GM23338 (cell line): ENCODE measurements around the gene RAB9B. TPM values are rescaled to one million over a fixed set of nuclear protein-coding genes. Genes with fewer than 3 reads are reported as not detected.

ENCODE experiments used
- ATAC-seq: fragments of 200-7000 bp; cut with Tn5 transposase; 3 replicates; pipeline ENCODE4 v1.9.1; 2020
- DNase-seq: peaks from one replicate; pipeline ENCODE4 v3.0.0-alpha.2; 2015; ENCODE audit warnings: low spot score
- H2AFZ ChIP-seq: fragments of 200-600 bp; sonication (generic); 2 replicates; pipeline ENCODE4 v1.8.0; 2016; ENCODE audit warnings: antibody characterized with exemption, mild to moderate bottlenecking, moderate library complexity
- H3F3A ChIP-seq: fragments of 200-600 bp; sonication (generic); replicated peaks from 2 replicates; pipeline ENCODE4 v1.8.0; 2017; ENCODE audit warnings: antibody characterized with exemption, mixed run types, low read depth
- H3K27ac ChIP-seq: fragments of 200-600 bp; sonication (generic); 2 replicates; pipeline ENCODE4 v1.6.1; 2016; ENCODE audit warnings: low read depth
- H3K27me3 ChIP-seq: fragments of 200-600 bp; sonication (generic); 2 replicates; pipeline ENCODE4 v1.8.0; 2016; ENCODE audit warnings: mild to moderate bottlenecking, mixed run types, moderate library complexity; ENCODE audit not compliant: insufficient read depth
- H3K36me3 ChIP-seq: fragments of 200-600 bp; sonication (generic); 2 replicates; pipeline ENCODE4 v1.8.0; 2016; ENCODE audit warnings: mild to moderate bottlenecking; ENCODE audit not compliant: insufficient read depth
- H3K4me1 ChIP-seq: fragments of 200-600 bp; sonication (generic); 2 replicates; pipeline ENCODE4 v1.8.0; 2016; ENCODE audit warnings: mild to moderate bottlenecking, moderate library complexity; ENCODE audit not compliant: insufficient read depth
- H3K4me2 ChIP-seq: fragments of 200-600 bp; sonication (generic); 2 replicates; pipeline ENCODE4 v1.7.1; 2017; ENCODE audit warnings: mixed run types
- H3K4me3 ChIP-seq: fragments of 200-600 bp; sonication (generic); 2 replicates; pipeline ENCODE4 v1.6.1; 2016; ENCODE audit warnings: mixed run types
- H3K79me2 ChIP-seq: fragments of 200-600 bp; sonication (generic); replicated peaks from 2 replicates; pipeline ENCODE4 v1.8.0; 2017; ENCODE audit warnings: mild to moderate bottlenecking; ENCODE audit not compliant: insufficient read depth
- H3K9me2 ChIP-seq: fragments of 200-600 bp; sonication (generic); 2 replicates; pipeline ENCODE4 v1.8.0; 2017; ENCODE audit not compliant: insufficient read depth
- H4K20me1 ChIP-seq: fragments of 200-600 bp; sonication (generic); replicated peaks from 2 replicates; pipeline ENCODE4 v1.8.0; 2017; ENCODE audit warnings: mild to moderate bottlenecking; ENCODE audit not compliant: insufficient read depth
- H3K27ac Mint-ChIP-seq: 2 replicates; pipeline ENCODE4 v1.8.0; 2020; ENCODE audit warnings: inconsistent platforms, mild to moderate bottlenecking, moderate library complexity, mixed read lengths
- H3K27me3 Mint-ChIP-seq: 3 replicates; pipeline ENCODE4 v1.8.0; 2022; ENCODE audit warnings: low read depth, mild to moderate bottlenecking, moderate library complexity, mixed read lengths, inconsistent platforms; ENCODE audit not compliant: insufficient read depth, poor library complexity
- H3K36me3 Mint-ChIP-seq: 3 replicates; pipeline ENCODE4 v1.8.0; 2021; ENCODE audit warnings: low read depth, mild to moderate bottlenecking, inconsistent platforms, moderate library complexity, mixed read lengths
- H3K4me1 Mint-ChIP-seq: 3 replicates; pipeline ENCODE4 v1.8.0; 2020; ENCODE audit warnings: mild to moderate bottlenecking, inconsistent platforms, mixed read lengths
- H3K4me3 Mint-ChIP-seq: 3 replicates; pipeline ENCODE4 v1.8.0; 2021; ENCODE audit warnings: moderate library complexity, mild to moderate bottlenecking, inconsistent platforms, mixed read lengths
- H3K9me3 Mint-ChIP-seq: 3 replicates; pipeline ENCODE4 v1.8.0; 2020; ENCODE audit warnings: moderate library complexity, mild to moderate bottlenecking, inconsistent platforms, mixed read lengths
- CREB1 ChIP-seq: fragments of 250-450 bp; sonication (Bioruptor Pico); IDR thresholded peaks from 2 replicates; pipeline ENCODE4 v1.5.0; 2020; ENCODE audit warnings: low read depth, mild to moderate bottlenecking, moderate library complexity
- CTCF ChIP-seq, 2 experiments: fragments of 200-600 bp in 1 of 2; sonication (generic) in 1 of 2; conservative IDR thresholded peaks; 2 replicates each; pipeline versions ENCODE4 v1.5.1 to v1.6.1; 2016 to 2017; ENCODE audit warnings: antibody characterized with exemption in 2 of 2, low read depth in 2 of 2, mild to moderate bottlenecking in 2 of 2, moderate library complexity in 1 of 2
- ETS1 ChIP-seq: IDR thresholded peaks from 2 replicates; pipeline ENCODE4 v1.6.1; 2016; ENCODE audit warnings: antibody characterized with exemption
- EZH2 ChIP-seq: fragments of 200-600 bp; sonication (generic); IDR thresholded peaks from one replicate; pipeline ENCODE4 v1.8.0; 2017; ENCODE audit warnings: antibody characterized with exemption, mild to moderate bottlenecking, low read depth; ENCODE audit not compliant: unreplicated experiment
- EZH2phosphoT487 ChIP-seq: fragments of 200-600 bp; sonication (generic); IDR thresholded peaks from one replicate; pipeline ENCODE4 v1.8.1; 2018; ENCODE audit warnings: antibody characterized with exemption; ENCODE audit not compliant: unreplicated experiment
- JUNB ChIP-seq: IDR thresholded peaks from one replicate; pipeline ENCODE4 v1.6.1; 2016; ENCODE audit warnings: antibody characterized with exemption; ENCODE audit not compliant: unreplicated experiment
- NANOG ChIP-seq: IDR thresholded peaks from 2 replicates; pipeline ENCODE4 v1.6.1; 2016; ENCODE audit warnings: antibody characterized with exemption, borderline replicate concordance
- POLR2AphosphoS5 ChIP-seq: IDR thresholded peaks from 2 replicates; pipeline ENCODE4 v1.6.1; 2016; ENCODE audit warnings: antibody characterized with exemption, low read depth
- REST ChIP-seq: IDR thresholded peaks from one replicate; pipeline ENCODE4 v1.6.1; 2018; ENCODE audit warnings: antibody characterized with exemption; ENCODE audit not compliant: unreplicated experiment
- STAT1 ChIP-seq: IDR thresholded peaks from one replicate; pipeline ENCODE4 v1.6.1; 2016; ENCODE audit warnings: antibody characterized with exemption; ENCODE audit not compliant: unreplicated experiment
- ZNF114 ChIP-seq: fragments of 250-450 bp; sonication (Bioruptor Pico); IDR thresholded peaks from 2 replicates; pipeline ENCODE4 v1.5.0; 2020; ENCODE audit warnings: mild to moderate bottlenecking, moderate library complexity
- ZNF331 ChIP-seq: fragments of 250-450 bp; sonication (Bioruptor Pico); IDR thresholded peaks from 2 replicates; pipeline ENCODE4 v1.5.0; 2020; ENCODE audit warnings: low read depth, mild to moderate bottlenecking, moderate library complexity
- polyA plus RNA-seq: library from polyadenylated mRNA; unstranded; fragments of >200 nt; fragmentation: Nextera tagmentation; extraction: Ambion mirVana; gene quantifications from 2 replicates; pipeline ENCODE4 v1.2.1, GENCODE V29; 2016
- total RNA-seq: library from RNA; depleted of rRNA; stranded (reverse); fragments of >200 nt; shearing (Covaris generic); gene quantifications from 2 replicates; pipeline ENCODE4 v1.2.3, GENCODE V29; 2014
- TF ChIP-seq, protein P1 (sequence below): fragments of 250-450 bp; sonication (Bioruptor Pico); IDR thresholded peaks from 2 replicates; pipeline ENCODE4 v1.5.0; 2020; ENCODE audit warnings: mild to moderate bottlenecking, moderate library complexity

Gene RAB9B
- total and polyA plus RNA-seq, 2 experiments from 2014 or later, result 0.24 to 0.28 TPM

DNA sequence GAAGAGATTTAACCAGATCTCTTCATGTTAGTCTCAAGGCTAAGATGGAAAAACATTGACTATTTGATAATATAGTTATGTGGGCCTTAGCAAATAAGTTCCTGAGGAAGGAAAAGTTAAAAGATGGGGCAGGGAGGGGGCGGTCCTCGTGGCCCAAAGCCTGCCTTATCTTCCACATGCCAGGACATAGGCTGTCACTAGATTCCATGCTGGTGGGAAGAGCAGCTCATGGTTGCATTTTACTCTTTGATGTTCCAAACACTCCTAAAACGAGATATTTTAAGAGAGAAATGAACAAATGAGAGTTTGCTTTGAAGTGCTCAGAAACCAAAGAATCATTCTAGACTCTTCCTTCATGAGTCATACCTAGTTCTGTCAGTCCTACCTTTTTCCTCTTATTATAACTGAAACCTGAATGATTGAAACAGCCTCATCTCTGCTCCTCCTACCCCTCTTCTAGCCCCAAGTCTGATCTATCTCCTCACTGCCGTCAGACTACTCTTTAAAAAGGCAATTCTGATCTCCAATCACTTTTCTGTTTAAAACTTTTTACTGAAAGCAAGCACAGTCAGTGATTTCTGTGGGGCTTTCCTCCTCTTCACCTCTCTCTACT, 25.1 kb downstream of the RAB9B start:
- H3K36me3 Mint-ChIP-seq, result no peaks in the 10 kb centered on the region
- Histone ChIP-seq H3K9me2 (no peaks in the 10 kb centered on the region), H3K4me3 (no peak overlapping the region), H3F3A (no peaks in the 10 kb centered on the region), H3K79me2 (no peaks in the 10 kb centered on the region), H3K4me2 (no peak overlapping the region), H4K20me1 (no peaks in the 10 kb centered on the region), H2AFZ (no peak overlapping the region), H3K27ac (no peak overlapping the region), H3K27me3 (no peaks in the 10 kb centered on the region), H3K4me1 (no peaks in the 10 kb centered on the region), H3K36me3 (no peaks in the 10 kb centered on the region)
- H3K4me3 Mint-ChIP-seq, result no peak overlapping the region
- no peak overlapping the region for H3K27ac Mint-ChIP-seq
- no peaks in the 10 kb centered on the region for H3K9me3 Mint-ChIP-seq
- DNase-seq (no peak), ATAC-seq (no peak)
- H3K4me1 Mint-ChIP-seq, result peaks cover 4% of the 10 kb centered on the region
- no peak for TF ChIP-seq NANOG
- TF ChIP-seq CREB1, result no peak
- TF ChIP-seq ZNF331 (CRISPR knock-in tag), result no peak
- no peak for TF ChIP-seq EZH2
- TF ChIP-seq STAT1, result no peak
- TF ChIP-seq CTCF (conservative IDR thresholded peaks at IDR 0.05; ENCODE audit: low read depth in 2 of 2), result no peak
- no peak for TF ChIP-seq POLR2AphosphoS5
- TF ChIP-seq REST, result no peak
- TF ChIP-seq JUNB, result no peak
- TF ChIP-seq, protein P1, sequence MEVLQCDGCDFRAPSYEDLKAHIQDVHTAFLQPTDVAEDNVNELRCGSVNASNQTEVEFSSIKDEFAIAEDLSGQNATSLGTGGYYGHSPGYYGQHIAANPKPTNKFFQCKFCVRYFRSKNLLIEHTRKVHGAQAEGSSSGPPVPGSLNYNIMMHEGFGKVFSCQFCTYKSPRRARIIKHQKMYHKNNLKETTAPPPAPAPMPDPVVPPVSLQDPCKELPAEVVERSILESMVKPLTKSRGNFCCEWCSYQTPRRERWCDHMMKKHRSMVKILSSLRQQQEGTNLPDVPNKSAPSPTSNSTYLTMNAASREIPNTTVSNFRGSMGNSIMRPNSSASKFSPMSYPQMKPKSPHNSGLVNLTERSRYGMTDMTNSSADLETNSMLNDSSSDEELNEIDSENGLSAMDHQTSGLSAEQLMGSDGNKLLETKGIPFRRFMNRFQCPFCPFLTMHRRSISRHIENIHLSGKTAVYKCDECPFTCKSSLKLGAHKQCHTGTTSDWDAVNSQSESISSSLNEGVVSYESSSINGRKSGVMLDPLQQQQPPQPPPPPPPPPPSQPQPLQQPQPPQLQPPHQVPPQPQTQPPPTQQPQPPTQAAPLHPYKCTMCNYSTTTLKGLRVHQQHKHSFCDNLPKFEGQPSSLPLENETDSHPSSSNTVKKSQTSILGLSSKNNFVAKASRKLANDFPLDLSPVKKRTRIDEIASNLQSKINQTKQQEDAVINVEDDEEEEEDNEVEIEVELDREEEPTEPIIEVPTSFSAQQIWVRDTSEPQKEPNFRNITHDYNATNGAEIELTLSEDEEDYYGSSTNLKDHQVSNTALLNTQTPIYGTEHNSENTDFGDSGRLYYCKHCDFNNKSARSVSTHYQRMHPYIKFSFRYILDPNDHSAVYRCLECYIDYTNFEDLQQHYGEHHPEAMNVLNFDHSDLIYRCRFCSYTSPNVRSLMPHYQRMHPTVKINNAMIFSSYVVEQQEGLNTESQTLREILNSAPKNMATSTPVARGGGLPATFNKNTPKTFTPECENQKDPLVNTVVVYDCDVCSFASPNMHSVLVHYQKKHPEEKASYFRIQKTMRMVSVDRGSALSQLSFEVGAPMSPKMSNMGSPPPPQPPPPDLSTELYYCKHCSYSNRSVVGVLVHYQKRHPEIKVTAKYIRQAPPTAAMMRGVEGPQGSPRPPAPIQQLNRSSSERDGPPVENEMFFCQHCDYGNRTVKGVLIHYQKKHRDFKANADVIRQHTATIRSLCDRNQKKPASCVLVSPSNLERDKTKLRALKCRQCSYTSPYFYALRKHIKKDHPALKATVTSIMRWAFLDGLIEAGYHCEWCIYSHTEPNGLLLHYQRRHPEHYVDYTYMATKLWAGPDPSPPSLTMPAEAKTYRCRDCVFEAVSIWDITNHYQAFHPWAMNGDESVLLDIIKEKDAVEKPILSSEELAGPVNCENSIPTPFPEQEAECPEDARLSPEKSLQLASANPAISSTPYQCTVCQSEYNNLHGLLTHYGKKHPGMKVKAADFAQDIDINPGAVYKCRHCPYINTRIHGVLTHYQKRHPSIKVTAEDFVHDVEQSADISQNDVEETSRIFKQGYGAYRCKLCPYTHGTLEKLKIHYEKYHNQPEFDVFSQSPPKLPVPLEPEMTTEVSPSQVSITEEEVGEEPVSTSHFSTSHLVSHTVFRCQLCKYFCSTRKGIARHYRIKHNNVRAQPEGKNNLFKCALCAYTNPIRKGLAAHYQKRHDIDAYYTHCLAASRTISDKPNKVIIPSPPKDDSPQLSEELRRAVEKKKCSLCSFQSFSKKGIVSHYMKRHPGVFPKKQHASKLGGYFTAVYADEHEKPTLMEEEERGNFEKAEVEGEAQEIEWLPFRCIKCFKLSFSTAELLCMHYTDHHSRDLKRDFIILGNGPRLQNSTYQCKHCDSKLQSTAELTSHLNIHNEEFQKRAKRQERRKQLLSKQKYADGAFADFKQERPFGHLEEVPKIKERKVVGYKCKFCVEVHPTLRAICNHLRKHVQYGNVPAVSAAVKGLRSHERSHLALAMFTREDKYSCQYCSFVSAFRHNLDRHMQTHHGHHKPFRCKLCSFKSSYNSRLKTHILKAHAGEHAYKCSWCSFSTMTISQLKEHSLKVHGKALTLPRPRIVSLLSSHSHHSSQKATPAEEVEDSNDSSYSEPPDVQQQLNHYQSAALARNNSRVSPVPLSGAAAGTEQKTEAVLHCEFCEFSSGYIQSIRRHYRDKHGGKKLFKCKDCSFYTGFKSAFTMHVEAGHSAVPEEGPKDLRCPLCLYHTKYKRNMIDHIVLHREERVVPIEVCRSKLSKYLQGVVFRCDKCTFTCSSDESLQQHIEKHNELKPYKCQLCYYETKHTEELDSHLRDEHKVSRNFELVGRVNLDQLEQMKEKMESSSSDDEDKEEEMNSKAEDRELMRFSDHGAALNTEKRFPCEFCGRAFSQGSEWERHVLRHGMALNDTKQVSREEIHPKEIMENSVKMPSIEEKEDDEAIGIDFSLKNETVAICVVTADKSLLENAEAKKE, result no peak
- no peak for TF ChIP-seq EZH2phosphoT487
- TF ChIP-seq ZNF114 (CRISPR knock-in tag), result no peak
- TF ChIP-seq ETS1, result no peak
- H3K27me3 Mint-ChIP-seq, result peaks cover 2% of the 10 kb centered on the region
